Measurements from ENCODE around the gene RFK. TPM values are rescaled to one million over a fixed set of nuclear protein-coding genes. Genes with fewer than 3 reads are reported as not detected.

Gene RFK
- total RNA-seq, 1 experiment from 2014 or later = 35.0 TPM

- ChIA-PET CTCF (no interaction called here), RAD21 (ENCODE audit: low non-redundant PET in 1 of 2, low total read pairs in 2 of 2, uncharacterized antibody in 2 of 2, unreplicated experiment in 2 of 2) (no interaction called here), POLR2A (no interaction called here)
- Histone ChIP-seq H3K27ac (ENCODE audit: low read depth, low read length) (no peak overlapping the region), H3K36me3 (ENCODE audit: control insufficient read depth in 1 of 2, insufficient read depth in 2 of 2, low read length in 2 of 2) (no peaks in the 10 kb centered on the region), H3K4me1 (ENCODE audit: control insufficient read depth in 1 of 2, insufficient read depth in 2 of 2, low read length in 2 of 2) (peaks cover 21 to 23% of the 10 kb centered on the region in 2 experiments), H3K27me3 (ENCODE audit: insufficient read depth, low read length) (no peaks in the 10 kb centered on the region), H2AFZ (ENCODE audit: low read depth, low read length, poor library complexity, severe bottlenecking) (no peak overlapping the region), H3K79me2 (ENCODE audit: insufficient read depth, low read length) (no peaks in the 10 kb centered on the region), H3K9ac (ENCODE audit: low read length) (no peak overlapping the region), H3K4me3 (replicated peaks in 1 of 2; ENCODE audit: low read depth in 1 of 2, low read length in 2 of 2) (no peak overlapping the region), H4K20me1 (ENCODE audit: insufficient read depth) (no peaks in the 10 kb centered on the region), H3K4me2 (ENCODE audit: low read length) (no peak overlapping the region), H3K9me3 (ENCODE audit: control insufficient read depth in 1 of 2, insufficient read depth in 1 of 2, low read depth in 1 of 2, low read length in 2 of 2) (no peaks in the 10 kb centered on the region), H3K9me2 (ENCODE audit: insufficient read depth) (no peaks in the 10 kb centered on the region)
- intact Hi-C loops (cut with micrococcal nuclease) = no loop called here
- TF ChIP-seq EZH2phosphoT487 (IDR thresholded peaks at IDR 0.05; ENCODE audit: borderline replicate concordance) (no peak), MAX (IDR thresholded peaks at IDR 0.05) (no peak), EZH2 (IDR thresholded peaks at IDR 0.05) (no peak), YY1 (IDR thresholded peaks at IDR 0.05; ENCODE audit: extremely low read depth, insufficient replicate concordance, low read depth, low read length) (no peak), ELF1 (IDR thresholded peaks at IDR 0.05; ENCODE audit: borderline replicate concordance, low read depth) (no peak), EGR1 (IDR thresholded peaks at IDR 0.05; ENCODE audit: low read depth) (no peak), TCF7L2 (IDR thresholded peaks at IDR 0.05; ENCODE audit: borderline replicate concordance, extremely low read depth, insufficient read depth, insufficient read length) (no peak), FOSL1 (IDR thresholded peaks at IDR 0.05; ENCODE audit: low read depth) (no peak), CEBPB (IDR thresholded peaks at IDR 0.05; ENCODE audit: low read depth) (no peak), POLR2AphosphoS5 (IDR thresholded peaks at IDR 0.05; ENCODE audit: low read depth, low read length) (no peak), RAD21 (IDR thresholded peaks at IDR 0.05; ENCODE audit: low read depth) (no peak), ZFX (IDR thresholded peaks at IDR 0.05) (no peak), JUND (IDR thresholded peaks at IDR 0.05) (no peak)
- TF ChIP-seq, protein P1, sequence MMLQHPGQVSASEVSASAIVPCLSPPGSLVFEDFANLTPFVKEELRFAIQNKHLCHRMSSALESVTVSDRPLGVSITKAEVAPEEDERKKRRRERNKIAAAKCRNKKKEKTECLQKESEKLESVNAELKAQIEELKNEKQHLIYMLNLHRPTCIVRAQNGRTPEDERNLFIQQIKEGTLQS (IDR thresholded peaks at IDR 0.05) = no peak
- TF ChIP-seq, protein P2, sequence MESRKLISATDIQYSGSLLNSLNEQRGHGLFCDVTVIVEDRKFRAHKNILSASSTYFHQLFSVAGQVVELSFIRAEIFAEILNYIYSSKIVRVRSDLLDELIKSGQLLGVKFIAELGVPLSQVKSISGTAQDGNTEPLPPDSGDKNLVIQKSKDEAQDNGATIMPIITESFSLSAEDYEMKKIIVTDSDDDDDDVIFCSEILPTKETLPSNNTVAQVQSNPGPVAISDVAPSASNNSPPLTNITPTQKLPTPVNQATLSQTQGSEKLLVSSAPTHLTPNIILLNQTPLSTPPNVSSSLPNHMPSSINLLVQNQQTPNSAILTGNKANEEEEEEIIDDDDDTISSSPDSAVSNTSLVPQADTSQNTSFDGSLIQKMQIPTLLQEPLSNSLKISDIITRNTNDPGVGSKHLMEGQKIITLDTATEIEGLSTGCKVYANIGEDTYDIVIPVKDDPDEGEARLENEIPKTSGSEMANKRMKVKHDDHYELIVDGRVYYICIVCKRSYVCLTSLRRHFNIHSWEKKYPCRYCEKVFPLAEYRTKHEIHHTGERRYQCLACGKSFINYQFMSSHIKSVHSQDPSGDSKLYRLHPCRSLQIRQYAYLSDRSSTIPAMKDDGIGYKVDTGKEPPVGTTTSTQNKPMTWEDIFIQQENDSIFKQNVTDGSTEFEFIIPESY (IDR thresholded peaks at IDR 0.05; ENCODE audit: extremely low read depth, insufficient replicate concordance, low read length) = no peak
- TF ChIP-seq, protein P3, sequence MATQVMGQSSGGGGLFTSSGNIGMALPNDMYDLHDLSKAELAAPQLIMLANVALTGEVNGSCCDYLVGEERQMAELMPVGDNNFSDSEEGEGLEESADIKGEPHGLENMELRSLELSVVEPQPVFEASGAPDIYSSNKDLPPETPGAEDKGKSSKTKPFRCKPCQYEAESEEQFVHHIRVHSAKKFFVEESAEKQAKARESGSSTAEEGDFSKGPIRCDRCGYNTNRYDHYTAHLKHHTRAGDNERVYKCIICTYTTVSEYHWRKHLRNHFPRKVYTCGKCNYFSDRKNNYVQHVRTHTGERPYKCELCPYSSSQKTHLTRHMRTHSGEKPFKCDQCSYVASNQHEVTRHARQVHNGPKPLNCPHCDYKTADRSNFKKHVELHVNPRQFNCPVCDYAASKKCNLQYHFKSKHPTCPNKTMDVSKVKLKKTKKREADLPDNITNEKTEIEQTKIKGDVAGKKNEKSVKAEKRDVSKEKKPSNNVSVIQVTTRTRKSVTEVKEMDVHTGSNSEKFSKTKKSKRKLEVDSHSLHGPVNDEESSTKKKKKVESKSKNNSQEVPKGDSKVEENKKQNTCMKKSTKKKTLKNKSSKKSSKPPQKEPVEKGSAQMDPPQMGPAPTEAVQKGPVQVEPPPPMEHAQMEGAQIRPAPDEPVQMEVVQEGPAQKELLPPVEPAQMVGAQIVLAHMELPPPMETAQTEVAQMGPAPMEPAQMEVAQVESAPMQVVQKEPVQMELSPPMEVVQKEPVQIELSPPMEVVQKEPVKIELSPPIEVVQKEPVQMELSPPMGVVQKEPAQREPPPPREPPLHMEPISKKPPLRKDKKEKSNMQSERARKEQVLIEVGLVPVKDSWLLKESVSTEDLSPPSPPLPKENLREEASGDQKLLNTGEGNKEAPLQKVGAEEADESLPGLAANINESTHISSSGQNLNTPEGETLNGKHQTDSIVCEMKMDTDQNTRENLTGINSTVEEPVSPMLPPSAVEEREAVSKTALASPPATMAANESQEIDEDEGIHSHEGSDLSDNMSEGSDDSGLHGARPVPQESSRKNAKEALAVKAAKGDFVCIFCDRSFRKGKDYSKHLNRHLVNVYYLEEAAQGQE (IDR thresholded peaks at IDR 0.05; ENCODE audit: low read depth) = no peak
- TF ChIP-seq, protein P4, sequence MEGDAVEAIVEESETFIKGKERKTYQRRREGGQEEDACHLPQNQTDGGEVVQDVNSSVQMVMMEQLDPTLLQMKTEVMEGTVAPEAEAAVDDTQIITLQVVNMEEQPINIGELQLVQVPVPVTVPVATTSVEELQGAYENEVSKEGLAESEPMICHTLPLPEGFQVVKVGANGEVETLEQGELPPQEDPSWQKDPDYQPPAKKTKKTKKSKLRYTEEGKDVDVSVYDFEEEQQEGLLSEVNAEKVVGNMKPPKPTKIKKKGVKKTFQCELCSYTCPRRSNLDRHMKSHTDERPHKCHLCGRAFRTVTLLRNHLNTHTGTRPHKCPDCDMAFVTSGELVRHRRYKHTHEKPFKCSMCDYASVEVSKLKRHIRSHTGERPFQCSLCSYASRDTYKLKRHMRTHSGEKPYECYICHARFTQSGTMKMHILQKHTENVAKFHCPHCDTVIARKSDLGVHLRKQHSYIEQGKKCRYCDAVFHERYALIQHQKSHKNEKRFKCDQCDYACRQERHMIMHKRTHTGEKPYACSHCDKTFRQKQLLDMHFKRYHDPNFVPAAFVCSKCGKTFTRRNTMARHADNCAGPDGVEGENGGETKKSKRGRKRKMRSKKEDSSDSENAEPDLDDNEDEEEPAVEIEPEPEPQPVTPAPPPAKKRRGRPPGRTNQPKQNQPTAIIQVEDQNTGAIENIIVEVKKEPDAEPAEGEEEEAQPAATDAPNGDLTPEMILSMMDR (IDR thresholded peaks at IDR 0.05 in 2 of 3, conservative IDR thresholded peaks at IDR 0.05 in 1 of 3; ENCODE audit: borderline replicate concordance in 1 of 3, insufficient read depth in 1 of 3, low read depth in 2 of 3, low read length in 2 of 3) = no peak
- ATAC-seq = no peak
- no peak for DNase-seq (ENCODE audit: low read depth, low spot score)
- no TSS peak for BruUV-seq (replicated peaks)
These were observed 20.9 kb downstream of the RFK start for GRCh38 chr9:76373173-76373783.

Measured in HCT116 (cell line).